Measurements from ENCODE around the gene MAP1A.

Gene MAP1A

DNA sequence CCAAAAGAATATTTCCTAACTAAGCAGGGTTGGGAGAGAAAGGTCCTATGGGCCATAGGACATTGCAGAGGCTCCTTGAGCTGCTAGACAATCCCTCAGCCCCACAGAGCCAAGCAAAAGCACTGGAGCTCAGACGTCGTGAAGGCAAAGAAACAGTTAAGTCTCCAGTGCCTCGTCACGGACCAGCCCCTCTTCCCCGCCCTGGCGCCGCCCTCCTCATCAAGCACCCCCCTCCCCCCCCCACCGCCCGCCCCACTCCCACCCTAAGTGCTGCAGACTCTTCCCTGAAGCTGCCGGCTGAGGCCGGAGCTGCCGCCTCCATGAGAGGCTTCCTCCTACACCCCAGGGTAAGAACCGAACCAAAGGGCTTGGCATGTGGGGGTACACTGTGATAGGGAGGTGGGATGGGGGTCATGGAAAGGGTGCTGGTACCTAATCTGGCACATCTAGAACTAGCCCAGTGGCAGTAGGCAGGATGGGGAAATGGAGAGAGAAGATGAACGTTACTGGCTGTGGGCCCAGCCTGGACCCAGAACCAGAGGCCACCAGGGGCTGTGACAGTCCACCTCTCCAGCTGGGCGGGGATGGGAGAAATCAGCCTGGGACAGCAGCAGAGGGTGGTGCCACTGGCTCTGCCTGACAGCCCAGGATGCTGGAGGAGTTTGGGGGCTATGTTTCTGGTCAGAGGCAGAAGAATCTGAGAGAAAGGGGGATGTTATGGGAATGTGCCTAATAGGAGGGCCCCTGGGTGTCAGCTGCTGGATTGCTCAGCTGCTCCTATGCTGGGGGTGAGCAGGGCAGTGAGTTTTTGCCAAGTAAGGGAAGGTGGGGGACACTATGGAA, at the start of gene MAP1A:
TSS of gene MAP1A (plus strand) at position 255 of the 843 bp plus-strand sequence. CDS start 3,866 bp downstream, outside the sequence.
- DNase-seq (ENCODE audit: low spot score) = peak; percentile 87

DNA sequence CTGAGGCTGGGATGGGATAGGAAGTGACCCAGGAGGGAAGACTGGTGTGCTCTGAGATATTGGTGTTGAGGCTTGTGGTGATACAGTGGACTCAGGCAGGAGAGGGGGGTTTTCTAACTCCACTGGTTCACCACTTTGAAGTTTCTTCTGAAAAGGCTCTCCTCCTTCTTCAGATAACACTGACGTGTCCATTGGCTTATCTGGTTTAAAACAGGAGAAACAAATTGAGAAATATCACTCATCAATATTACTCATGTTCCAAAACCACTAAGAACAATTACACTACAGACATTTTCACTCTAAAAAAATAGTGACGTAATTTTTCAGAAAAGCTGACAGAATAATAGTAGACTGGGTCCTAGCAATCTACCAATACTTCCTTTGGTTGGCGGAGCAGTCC, 47.5 kb upstream of the MAP1A start:
- DNase-seq (ENCODE audit: low spot score) = no peak

DNA sequence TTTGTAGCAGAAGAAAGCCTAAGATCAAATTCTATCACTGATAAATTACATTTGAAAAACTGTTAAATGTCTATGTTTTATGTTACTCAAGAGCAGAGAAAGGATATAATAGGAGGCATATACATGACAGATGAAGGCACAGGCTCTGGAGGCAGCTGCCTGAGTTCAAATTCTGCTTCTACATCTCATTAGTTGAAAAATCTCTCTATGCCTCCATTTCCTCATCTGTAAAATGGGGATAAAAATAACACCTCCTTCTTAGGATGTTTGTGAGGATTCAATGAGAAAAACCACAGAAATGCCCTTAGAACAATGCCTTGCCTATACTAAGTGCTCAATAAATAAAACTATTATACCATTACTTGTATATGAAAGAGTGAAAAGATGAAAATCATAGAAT, 45.4 kb upstream of the MAP1A start:
- no peak for DNase-seq (ENCODE audit: low spot score)

DNA sequence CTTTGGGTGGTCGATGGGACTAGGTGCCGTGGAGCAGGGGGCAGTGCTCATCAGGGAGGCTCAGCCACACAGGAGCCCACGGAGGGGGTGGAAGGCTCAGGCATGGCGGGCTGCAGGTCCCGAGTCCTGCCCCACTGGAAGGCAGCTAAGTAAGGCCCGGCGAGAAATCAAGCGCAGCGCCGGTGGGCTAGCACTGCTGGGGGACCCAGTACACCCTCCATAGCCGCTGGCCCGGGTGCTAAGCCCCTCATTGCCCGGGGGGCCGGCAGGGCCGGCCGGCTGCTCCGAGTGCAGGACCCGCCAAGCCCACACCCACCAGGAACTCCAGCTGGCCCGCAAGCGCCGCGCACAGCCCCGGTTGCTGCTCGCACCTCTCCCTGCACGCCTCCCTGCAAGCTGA, 43.5 kb upstream of the MAP1A start:
- no peak for DNase-seq (ENCODE audit: low spot score)

DNA sequence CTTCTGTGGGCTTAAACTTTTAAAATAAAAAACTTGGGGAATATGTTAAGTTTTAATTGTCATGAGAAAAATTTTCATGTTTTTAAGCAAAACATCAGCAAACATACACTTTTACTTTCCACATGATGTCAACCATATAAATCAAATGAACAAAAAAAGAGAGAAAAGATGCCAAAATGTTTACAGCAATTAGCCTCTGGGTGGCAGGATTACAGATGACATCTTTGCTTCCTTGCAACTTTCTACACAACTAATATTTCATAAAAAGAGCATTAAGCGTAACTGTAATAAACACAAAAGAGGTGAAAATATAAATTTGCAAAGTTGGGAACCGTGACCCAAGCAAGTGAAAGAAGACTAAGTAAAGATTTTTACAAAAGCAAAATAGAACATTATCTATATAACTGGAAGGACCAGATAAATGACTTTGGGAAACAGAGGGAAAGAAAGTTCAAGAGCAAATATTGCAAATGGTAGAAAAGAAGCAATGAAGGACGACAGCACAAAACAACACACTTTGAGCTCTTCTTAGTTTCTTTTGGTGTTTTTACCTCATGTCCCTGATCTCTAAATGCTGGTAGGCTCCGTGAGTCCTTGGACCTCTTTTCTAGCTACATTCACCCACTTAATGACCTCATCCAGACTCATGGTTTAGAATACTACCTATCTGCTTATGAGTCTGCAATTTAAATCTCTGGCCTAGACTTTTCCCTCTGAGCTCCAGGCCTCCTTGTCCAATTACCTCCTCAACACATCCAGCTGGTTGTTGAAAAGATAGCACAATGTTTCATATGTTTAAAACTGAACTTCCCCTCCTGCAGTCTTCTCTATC, 33.9 kb upstream of the MAP1A start:
- peak; percentile 52 for DNase-seq (ENCODE audit: low spot score)

DNA sequence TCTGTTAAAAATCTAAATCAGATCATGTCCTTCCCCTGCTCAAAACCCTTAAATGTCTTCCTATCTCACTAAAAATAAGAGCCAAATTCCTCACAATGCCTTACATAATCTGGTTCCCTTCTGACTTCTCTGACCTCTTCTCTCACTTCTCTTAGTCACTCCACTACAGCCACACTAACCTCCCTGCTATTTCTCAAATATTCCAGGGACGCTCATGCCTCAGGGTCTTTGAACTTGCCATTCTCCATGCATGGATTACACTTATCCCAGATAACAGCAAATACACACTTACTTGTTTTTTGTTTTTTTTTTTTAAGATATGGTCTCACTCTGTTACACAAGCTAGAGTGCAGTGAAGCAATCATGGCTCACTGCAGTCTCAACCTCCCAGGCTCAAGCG, 33.0 kb upstream of the MAP1A start:
- DNase-seq (ENCODE audit: low spot score) = no peak

DNA sequence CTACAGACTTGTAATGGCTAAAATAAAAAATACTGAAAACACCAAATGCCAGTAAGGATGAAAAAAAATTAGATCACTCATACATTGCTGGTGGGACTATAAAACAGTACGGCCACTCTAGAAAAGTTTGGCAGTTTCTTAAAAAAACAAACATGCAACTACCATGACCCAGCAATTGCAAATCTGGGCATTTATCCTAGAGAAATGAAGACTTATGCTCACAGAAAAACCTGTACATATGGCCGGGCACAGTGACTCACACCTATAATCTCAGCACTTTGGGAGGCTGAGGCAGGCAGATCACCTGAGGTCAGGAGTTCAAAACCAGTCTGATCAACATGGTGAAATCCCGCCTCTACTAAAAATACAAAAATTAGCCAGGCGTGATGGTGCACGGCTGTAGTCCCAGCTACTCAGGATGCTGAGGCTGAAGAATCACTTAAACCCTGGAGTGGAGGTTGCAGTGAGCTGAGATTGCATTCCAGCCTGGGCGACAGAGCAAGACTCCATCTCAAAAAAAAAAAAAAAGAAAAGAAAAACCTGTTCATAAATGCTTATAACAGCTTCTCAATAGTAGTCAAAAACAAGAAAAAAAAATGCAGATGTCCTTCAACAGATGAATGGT, 30.0 kb upstream of the MAP1A start:
- no peak for DNase-seq (ENCODE audit: low spot score)

DNA sequence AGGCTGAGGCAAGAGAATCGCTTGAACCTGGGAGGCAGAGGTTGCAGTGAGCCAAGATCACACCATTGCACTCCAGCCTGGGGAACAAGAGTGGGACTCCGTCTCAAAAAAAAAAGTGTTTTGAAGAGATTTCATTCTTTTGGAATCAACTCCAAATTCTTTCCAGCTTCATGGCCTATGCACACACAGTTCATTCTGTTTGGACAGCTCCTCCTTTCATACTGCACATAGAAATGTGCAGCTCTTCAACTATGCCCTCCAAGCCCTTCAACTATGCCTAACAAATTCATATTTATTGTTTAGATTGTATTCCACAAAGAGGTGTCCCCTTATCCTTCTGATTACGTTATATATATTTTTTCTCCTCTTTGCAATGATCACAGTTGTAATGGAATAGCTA, 28.6 kb upstream of the MAP1A start:
- DNase-seq (ENCODE audit: low spot score) = no peak

DNA sequence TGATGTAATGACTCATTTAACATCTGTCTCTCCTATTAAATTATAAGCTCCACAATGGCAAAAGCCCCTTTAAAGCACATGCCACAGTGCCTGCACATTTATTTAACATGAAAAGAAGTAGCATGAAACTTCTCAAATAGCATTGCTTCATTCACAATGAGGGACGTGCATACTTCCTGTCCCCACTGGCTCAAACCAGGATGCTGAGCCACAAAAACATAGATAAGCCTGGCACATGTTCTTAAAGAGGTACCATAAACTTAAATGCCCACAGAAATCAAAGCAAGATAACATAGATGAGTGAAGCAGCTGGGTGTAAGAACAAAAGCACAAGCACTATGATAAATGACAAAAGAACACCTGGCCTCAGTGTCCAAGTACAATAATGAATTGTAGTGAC, 28.2 kb upstream of the MAP1A start:
- DNase-seq (ENCODE audit: low spot score) = no peak

DNA sequence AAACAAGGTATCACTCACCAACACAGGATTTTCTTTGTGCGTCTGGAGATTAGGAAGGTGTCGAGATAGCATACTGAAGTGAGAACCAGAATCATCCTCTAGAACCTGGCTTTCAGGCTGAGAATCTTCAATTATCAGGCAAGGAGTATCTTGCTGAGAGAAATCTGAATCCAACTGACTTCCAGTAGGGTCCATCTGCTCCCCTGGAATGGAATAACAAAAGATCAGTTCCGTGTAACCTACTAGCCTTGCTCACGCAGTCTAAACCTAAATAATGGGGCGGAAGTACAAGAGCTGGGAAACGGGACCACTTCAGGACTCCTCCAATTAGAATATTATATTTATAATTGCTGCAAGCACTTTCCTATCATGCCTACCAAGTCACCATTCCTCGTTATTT, 25.1 kb upstream of the MAP1A start:
- peak; percentile 53 for DNase-seq (ENCODE audit: low spot score)

DNA sequence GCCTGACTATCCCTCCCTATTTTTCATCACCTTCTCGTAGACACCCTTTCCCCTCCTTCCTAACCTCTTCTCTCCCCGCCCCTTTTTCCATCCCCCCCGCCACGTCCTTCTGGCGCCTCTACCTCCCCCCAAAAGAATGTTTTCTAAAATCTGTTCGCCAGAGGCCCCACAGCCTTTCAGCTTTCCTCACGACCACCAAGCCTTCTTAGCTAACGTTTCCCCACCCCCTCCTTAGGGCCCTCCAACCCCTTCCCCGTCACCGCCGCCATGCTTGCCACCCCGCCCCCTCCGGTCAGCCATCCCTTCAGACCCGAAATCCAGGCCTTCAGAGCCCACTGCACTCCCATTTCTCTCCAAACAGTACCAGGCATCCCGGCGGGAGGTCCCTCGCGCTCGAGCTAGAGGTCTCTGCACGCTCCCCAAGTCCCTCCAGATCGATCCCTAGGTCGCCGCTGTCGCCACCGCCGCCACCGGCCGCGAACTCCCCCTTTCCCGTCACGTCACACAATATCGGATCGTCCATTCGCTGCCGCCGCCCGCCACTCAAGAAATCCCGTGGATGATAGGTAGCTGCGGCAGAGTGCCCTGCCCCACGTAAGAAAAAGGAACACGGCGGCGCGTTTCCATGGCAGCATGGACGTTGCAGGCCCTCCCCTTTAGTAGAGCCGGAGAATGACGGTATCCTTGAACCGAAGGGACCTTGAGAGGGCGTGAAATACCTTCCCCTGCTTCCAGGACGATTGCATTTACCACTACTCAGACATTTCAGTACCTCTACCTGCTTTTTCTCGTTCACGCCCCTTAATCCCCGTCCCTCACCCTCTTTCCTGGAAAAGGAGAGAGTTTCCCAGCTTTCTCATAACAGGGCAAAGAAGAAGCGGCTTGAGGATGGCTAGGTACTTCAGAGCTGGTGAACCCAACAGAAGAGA, 24.5 kb upstream of the MAP1A start, which contains the start of gene TP53BP1:
TSS of gene TP53BP1 (minus strand) at position 484 of the 929 bp plus-strand sequence. CDS start at position 371, 113 bp downstream.
- DNase-seq (ENCODE audit: low spot score) = peak; percentile 98

DNA sequence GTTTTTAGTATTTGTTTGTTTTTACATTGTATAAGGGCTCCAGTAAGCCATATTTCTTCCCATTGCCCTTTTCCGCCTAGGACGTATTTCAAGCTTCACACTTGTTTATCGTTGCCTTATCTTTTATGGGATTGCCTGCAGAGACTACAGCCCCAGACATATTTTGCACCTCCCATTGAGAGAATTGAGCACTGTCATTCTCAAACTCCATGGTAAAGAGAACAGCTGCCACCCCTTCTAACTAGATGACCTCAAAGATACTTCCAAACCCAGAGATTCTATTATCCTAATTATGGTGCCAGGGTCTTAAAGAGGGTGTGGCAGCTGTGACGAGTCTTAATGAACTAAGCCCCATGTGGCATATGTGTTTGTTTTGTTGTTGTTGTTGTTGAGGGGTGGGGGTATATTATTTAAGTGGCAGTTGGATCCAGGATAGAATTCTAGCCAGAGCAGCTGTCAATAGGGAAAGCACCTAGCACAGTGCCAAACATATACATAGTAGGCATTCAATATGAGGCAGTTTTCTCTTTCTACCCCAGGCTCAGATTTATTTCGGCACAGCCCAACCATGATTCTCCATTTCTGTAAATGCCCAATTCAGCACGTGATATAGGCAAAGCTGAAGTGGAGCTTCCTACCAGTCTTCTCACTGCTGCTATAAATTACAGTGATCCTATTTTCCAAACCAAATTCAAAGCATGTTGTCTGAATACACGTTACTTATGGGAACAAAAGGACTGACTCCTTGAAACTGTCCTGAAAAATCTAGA, 23.5 kb upstream of the MAP1A start:
- no peak for DNase-seq (ENCODE audit: low spot score)

DNA sequence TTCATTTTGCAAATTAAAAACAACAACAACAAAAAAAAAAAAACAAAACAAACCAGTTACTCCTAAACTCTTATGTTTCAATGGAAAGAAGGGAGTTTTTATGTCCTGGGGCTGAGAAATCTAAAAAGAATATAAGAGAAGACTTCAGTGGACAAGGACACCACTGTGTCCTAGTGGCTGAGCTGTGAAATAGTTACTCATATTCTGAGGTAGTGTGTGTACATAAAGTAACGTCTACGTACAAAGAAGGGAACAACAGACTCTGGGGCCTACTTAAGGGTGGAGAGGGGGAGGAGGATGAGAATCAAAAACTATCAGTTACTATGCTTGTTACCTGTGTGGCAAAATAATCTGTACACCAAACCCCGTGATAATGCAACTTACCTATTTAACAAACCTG, 18.4 kb upstream of the MAP1A start:
- DNase-seq (ENCODE audit: low spot score) = no peak

DNA sequence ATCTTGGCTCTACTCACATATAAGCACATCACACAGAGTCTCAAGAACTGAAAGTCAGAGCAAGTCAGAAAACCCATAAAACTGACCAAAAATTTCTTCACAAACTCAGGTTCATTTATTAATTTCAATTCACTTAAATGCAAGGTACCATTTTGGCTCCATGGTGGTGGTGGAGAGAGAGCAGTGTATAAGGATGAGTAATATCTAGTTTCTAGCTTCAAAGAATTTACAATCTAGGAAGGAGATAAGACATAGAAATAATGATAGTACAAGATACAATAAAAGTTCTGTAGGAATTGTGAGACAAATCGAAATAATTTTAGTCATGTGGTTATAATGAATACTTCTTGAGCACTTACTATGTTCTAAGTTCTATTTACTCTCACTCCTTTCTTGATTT, 17.8 kb upstream of the MAP1A start:
- no peak for DNase-seq (ENCODE audit: low spot score)

DNA sequence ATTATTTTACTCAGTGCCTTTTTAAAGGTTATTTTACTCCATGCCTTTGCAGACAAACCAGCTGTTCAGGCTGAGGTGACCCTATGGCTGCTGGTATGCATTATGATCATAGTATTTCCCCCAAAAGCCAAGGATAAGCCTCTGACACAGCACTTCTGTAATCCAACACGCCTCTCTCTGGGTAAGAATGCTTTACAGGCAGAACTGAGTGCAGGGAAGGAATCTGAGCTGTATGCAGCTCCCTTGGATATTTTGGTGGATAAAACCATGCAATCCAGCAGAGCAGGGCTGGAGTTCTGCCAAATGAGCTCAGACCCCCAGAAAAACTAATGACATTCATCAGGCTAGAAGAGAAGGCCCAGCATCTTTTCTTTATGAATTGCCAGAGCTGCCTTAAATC, 11.7 kb upstream of the MAP1A start:
- no peak for DNase-seq (ENCODE audit: low spot score)

DNA sequence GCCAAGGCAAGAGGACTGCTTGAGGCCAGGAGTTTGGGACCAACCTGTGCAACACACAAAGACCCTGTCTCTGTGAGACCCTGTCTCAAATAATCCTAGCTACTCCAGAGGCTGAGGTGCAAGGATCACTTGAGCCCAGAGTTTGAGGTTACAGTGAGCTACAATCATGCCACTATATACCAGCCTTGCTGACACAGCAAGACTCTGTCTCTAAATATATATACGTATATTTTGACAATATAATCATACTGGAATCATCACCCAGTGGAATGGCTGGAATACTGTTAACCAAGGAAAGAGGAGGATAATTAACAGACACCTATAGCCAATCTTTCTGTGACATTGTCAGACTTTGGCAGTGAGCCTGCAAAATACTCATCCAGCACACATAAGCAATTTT, 9.0 kb upstream of the MAP1A start:
- no peak for DNase-seq (ENCODE audit: low spot score)

DNA sequence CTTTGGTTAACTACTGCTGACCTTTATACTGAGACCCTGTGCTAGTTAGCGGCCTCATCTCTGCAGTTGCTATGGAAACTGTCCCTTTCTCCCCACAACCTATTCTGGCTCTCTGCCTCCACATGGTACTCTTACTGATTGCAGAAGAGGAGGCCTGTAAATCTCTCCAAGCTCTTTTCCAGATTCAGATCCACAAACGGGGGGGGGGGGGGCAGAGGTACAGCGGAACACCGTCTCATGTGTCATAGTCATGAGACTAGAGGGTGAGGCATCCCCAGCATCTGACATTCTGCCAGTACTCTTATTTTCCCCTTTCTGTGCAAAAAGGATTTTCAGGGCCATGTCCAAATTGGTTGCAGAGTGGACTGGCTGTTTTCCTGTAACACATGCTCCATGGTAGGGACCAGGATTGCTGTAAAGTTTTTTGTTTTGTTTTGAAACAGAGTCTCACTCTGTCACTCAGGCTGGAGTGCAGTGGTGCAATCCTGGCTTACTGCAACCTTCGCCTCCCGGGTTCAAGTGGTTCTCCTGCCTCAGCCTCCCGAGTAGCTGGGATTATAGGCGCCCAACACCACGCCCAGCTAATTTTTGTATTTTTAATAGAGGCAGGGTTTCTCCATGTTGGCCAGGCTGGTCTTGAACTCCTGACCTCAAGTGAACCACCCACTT, 8.3 kb upstream of the MAP1A start:
- peak; percentile 58 for DNase-seq (ENCODE audit: low spot score)

DNA sequence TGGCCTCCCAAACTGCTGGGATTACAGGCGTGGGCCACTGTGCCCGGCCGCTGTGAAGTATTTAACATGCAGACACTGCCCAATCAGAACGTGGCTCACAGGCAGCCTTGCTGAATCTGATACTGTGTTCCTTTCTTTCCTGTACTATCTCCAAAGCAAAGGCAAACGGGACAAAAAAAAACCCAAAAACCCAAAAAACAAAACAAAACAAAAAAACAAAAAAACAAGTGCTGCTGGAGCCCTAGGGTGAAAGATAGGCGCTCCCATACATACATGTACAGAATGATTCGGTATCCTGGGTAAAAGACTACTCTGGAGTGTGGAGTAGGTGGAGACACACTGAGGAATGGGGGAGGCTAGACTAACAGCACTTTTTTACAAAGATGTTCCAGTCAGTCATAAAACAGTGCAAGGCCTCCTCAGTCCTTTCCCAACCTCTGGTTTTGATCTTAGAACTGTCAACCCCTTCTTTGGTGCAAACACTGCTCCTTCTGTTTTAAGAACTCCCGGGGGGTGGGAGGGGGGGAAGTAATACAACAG, 7.7 kb upstream of the MAP1A start:
- peak; percentile 50 for DNase-seq (ENCODE audit: low spot score)

DNA sequence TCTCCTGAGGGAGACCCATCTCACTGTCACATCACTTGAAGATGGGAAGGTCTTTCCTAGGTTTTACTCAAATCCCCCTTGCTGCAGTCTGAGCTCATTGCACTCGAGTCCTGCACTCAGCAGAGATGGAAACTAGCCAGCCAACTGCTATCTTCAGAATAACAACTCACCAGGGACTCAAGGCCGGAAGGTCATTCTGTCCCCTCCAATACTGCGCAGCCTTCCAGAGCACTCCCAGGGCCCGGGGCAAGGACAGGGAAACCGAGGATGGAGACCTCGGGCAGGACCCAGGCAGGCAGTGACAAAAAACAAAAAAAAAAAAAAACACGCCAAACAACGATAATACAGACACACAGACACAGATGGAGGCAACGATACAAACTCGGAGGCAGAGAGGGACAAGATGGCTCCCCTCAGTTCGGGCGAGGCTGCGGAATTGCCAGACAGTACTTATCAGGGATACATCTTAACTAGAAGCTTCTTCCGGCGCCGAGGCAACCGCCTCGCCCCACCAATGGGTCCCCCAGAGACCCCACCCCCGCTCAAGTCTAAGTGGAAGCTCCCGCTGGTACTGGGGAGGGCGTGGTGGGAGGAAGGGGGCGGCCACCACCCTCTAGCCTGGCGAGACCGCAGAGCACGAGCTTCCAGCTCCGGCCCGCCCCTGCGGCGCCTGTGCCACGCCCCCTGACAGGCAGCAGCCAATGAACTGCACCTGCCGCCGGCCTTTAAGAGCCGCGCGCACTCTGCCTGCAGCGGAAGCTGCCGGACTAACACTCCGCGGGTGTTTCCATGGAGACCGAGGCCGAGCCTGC, 7.0 kb upstream of the MAP1A start:
- peak; percentile 99 for DNase-seq (ENCODE audit: low spot score)

Measured in cerebellar cortex (tissue), 1 donor.